ENCODE results near the gene ANGPT4. TPM values are rescaled to one million over a fixed set of nuclear protein-coding genes. Genes with fewer than 3 reads are reported as not detected.

ANGPT4 gene
- total RNA-seq, 4 donors from 2014 or later = 0.56 to 2.1 (median 0.71) TPM

- Histone ChIP-seq H3K9me3 (no peaks in the 10 kb centered on the region), H3K27me3 (peaks cover 28% of the 10 kb centered on the region), H3K4me3 (no peak overlapping the region), H3K36me3 (no peaks in the 10 kb centered on the region), H3K27ac (no peak overlapping the region), H3K4me1 (no peaks in the 10 kb centered on the region)
- WGBS = 75% methylated on average over 7 of the region's 7 CpGs
- TF ChIP-seq, protein P1, sequence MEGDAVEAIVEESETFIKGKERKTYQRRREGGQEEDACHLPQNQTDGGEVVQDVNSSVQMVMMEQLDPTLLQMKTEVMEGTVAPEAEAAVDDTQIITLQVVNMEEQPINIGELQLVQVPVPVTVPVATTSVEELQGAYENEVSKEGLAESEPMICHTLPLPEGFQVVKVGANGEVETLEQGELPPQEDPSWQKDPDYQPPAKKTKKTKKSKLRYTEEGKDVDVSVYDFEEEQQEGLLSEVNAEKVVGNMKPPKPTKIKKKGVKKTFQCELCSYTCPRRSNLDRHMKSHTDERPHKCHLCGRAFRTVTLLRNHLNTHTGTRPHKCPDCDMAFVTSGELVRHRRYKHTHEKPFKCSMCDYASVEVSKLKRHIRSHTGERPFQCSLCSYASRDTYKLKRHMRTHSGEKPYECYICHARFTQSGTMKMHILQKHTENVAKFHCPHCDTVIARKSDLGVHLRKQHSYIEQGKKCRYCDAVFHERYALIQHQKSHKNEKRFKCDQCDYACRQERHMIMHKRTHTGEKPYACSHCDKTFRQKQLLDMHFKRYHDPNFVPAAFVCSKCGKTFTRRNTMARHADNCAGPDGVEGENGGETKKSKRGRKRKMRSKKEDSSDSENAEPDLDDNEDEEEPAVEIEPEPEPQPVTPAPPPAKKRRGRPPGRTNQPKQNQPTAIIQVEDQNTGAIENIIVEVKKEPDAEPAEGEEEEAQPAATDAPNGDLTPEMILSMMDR (IDR thresholded peaks at IDR 0.05) = no peak
- no peak for DNase-seq (ENCODE audit: low spot score in 2 of 2)
These were observed 26.5 kb upstream of the ANGPT4 start for GRCh38 chr20:942611-943010.

GRCh38 chr20:940926-941325 lies 24.8 kb upstream of the ANGPT4 start:
- DNase-seq (ENCODE audit: low spot score in 2 of 2) = peak in 1 of 2 donors; percentile 10
- Histone ChIP-seq H3K4me1 (no peaks in the 10 kb centered on the region), H3K36me3 (no peaks in the 10 kb centered on the region), H3K9me3 (no peaks in the 10 kb centered on the region), H3K27me3 (peaks cover 14% of the 10 kb centered on the region), H3K27ac (no peak overlapping the region), H3K4me3 (no peak overlapping the region)
- TF ChIP-seq EP300 (IDR thresholded peaks at IDR 0.05) (no peak), POLR2AphosphoS5 (IDR thresholded peaks at IDR 0.05) (no peak), POLR2A (IDR thresholded peaks at IDR 0.05) (no peak)
- TF ChIP-seq, protein P1 (IDR thresholded peaks at IDR 0.05) = no peak
- WGBS = 78% methylated on average over 5 of the region's 5 CpGs

DNA sequence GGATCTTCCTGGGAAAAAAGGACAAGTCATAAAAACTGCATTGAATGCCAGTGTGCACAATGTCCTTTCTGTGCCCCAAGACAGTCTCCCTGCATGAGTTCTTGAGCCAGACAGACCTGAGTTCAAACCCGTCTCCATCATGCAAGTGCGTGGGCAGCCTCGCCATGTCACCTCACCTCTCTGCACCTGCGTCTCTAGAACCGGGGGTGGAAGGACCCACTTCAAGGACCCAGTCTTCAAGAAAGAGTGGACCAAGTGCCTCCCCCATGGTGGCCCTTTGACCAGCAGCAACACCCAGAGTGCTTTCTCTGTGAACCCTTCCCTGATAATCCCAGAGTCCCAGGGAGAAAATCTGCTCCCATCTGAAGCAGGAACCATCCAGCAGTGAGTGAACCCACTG lies 23.5 kb upstream of the ANGPT4 start:
- WGBS = 96% methylated on average over 5 of the region's 5 CpGs
- no peak overlapping the region for H3K27ac ChIP-seq

DNA sequence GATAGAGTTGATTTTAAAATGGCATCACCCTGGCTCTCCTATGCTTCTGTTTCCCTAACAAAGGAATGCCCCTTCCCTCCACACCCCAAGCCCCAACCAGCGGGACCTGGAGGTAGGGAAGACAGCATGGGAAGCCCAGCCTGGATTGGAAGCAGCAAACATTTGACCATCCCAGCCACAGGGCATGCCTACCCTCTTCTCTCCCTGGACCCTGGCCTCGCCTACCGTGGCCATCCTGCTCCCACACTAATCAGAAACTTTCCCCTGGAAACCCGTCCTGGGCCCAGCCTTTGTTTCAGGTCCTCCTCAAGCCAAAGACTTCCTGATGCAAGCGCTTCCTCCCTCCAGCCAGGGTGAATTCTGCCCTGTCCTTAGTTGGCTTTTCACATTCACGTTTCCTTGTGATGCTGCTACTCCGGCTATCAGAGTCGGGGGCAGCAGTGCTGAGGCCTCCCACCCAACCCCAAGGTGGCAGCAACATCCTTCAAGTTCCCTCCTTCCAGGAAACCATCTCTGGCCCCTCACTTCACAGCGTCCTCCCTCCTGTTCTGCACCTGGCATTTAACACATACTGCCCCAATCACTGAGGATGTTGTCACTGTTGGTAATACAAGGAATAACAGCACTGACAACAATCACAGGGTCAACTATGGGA lies 18.2 kb upstream of the ANGPT4 start:
- WGBS = 60% methylated on average over 9 of the region's 9 CpGs
- H3K9me3 ChIP-seq = peaks cover 4% of the 10 kb centered on the region
- no peaks in the 10 kb centered on the region for H3K4me1 ChIP-seq
- H3K27ac ChIP-seq = no peak overlapping the region
- peak in 1 of 2 donors; percentile 74 for DNase-seq (ENCODE audit: low spot score in 2 of 2)
- no peaks in the 10 kb centered on the region for H3K36me3 ChIP-seq
- H3K4me3 ChIP-seq = no peak overlapping the region
- no peaks in the 10 kb centered on the region for H3K27me3 ChIP-seq
- TF ChIP-seq POLR2AphosphoS5 (IDR thresholded peaks at IDR 0.05) (no peak), POLR2A (IDR thresholded peaks at IDR 0.05) (no peak), EP300 (IDR thresholded peaks at IDR 0.05) (no peak)
- TF ChIP-seq, protein P1 (IDR thresholded peaks at IDR 0.05) = no peak

More for the DNA sequence above, 23.5 kb upstream of the ANGPT4 start:
- Histone ChIP-seq H3K4me3 (no peak overlapping the region), H3K9me3 (no peaks in the 10 kb centered on the region), H3K27me3 (peaks cover 2% of the 10 kb centered on the region), H3K4me1 (no peaks in the 10 kb centered on the region), H3K36me3 (no peaks in the 10 kb centered on the region)
- DNase-seq (ENCODE audit: low spot score in 2 of 2) = peak in 1 of 2 donors; percentile 37
- no peak for TF ChIP-seq POLR2A (IDR thresholded peaks at IDR 0.05)
- no peak for TF ChIP-seq POLR2AphosphoS5 (IDR thresholded peaks at IDR 0.05)
- TF ChIP-seq EP300 (IDR thresholded peaks at IDR 0.05) = no peak
- TF ChIP-seq, protein P1 (IDR thresholded peaks at IDR 0.05) = no peak

DNA sequence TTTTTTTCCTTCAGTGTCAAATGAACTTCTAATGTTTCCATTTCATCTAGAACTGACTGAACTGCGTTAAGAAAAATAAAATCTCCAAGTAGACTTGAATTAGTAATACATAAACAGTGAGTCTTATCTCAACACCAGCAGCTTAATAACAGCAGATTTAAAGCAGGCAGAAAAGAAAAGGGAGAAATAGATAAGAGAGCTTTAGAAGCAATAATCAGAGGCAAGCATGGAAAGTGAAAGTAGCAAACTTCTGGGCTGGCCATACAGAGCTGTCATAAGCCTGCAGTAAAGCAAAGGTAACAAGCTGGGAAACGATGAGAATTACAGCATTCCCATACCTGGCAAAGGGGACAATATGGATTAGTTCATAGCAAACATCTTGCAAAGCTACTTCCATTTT lies 16.9 kb upstream of the ANGPT4 start:
- Histone ChIP-seq H3K36me3 (no peaks in the 10 kb centered on the region), H3K27ac (no peak overlapping the region), H3K9me3 (peaks cover 4% of the 10 kb centered on the region), H3K4me3 (no peak overlapping the region), H3K4me1 (no peaks in the 10 kb centered on the region), H3K27me3 (peaks cover 3% of the 10 kb centered on the region)
- TF ChIP-seq, protein P1 (IDR thresholded peaks at IDR 0.05) = no peak
- TF ChIP-seq EP300 (IDR thresholded peaks at IDR 0.05) (no peak), POLR2A (IDR thresholded peaks at IDR 0.05) (no peak), POLR2AphosphoS5 (IDR thresholded peaks at IDR 0.05) (no peak)
- WGBS = 92% methylated on average over 2 of the region's 2 CpGs
- DNase-seq (ENCODE audit: low spot score in 2 of 2) = no peak

All from suprapubic skin (tissue), 4 donors.